Naive thymus-derived CD8-positive, alpha-beta T cell (primary cell): ENCODE results near the gene NOS1AP. TPM values are rescaled to one million over a fixed set of nuclear protein-coding genes. Genes with fewer than 3 reads are reported as not detected.
A peak's percentile ranks its signal among the peaks of the same experiment; 100 is the strongest.

Experiments
- ATAC-seq, 2 donors: fragments of 150-1000 bp; cut with Tn5 transposase in 1 of 2; sonication (Bioruptor Pico), chemical (Tn5 transposase) in 1 of 2; 1 replicate in 1 of 2; 2 replicates in 1 of 2; pipeline ENCODE4 v1.10.0; 2021; ENCODE audit warnings: mild to moderate bottlenecking in 2 of 2, moderate library complexity in 2 of 2
- POLR2A ChIA-PET: fragments of 350-600 bp; sonication (Branson Sonifier 250); formaldehyde crosslinking; loops from one replicate; lab custom pipeline; 2021; ENCODE audit warnings: antibody characterized with exemption; lab: Charles Lee
- DNase-seq, 10 donors: peaks; one replicate each; pipeline versions ENCODE4 v3.0.0 to v3.0.0-alpha.2; 2020 to 2022
- H3K27ac Mint-ChIP-seq, 10 donors: one replicate each; pipeline ENCODE4 v1.8.0; 2020 to 2022; ENCODE audit warnings: mild to moderate bottlenecking in 10 of 10, mixed read lengths in 10 of 10, moderate library complexity in 4 of 10, inconsistent platforms in 1 of 10
- H3K27me3 Mint-ChIP-seq, 5 donors: one replicate each; pipeline ENCODE4 v1.8.0; 2021 to 2022; ENCODE audit warnings: mixed read lengths in 5 of 5
- H3K36me3 Mint-ChIP-seq, 3 donors: one replicate each; pipeline ENCODE4 v1.8.0; 2020 to 2022; ENCODE audit warnings: mixed read lengths in 3 of 3, mild to moderate bottlenecking in 2 of 3, inconsistent platforms in 1 of 3
- H3K4me1 Mint-ChIP-seq, 4 donors: one replicate each; pipeline ENCODE4 v1.8.0; 2021 to 2022; ENCODE audit warnings: mixed read lengths in 4 of 4
- H3K4me3 Mint-ChIP-seq, 10 donors: one replicate each; pipeline ENCODE4 v1.8.0; 2020 to 2022; ENCODE audit warnings: mild to moderate bottlenecking in 10 of 10, mixed read lengths in 10 of 10, moderate library complexity in 6 of 10, inconsistent platforms in 1 of 10
- H3K9me3 Mint-ChIP-seq, 9 donors: one replicate each; pipeline ENCODE4 v1.8.0; 2020 to 2022; ENCODE audit warnings: mixed read lengths in 9 of 9, mild to moderate bottlenecking in 3 of 9, inconsistent platforms in 1 of 9, moderate library complexity in 1 of 9
- polyA plus RNA-seq, 3 donors: library from polyadenylated mRNA; unstranded; fragments of 300-500 nt; fragmentation: Illumina TruSeq; gene quantifications; one replicate each; pipeline ENCODE4 v1.2.3, GENCODE V29; 2021
- total RNA-seq, 8 experiments: library from RNA in 2 of 8; stranded (reverse) in 2 of 8; gene quantifications; one replicate each; pipeline ENCODE4 v1.2.3 and lab custom pipeline; 2021 to 2026

NOS1AP gene
- total and polyA plus RNA-seq, 5 experiments from 2014 or later, result not detected

DNA sequence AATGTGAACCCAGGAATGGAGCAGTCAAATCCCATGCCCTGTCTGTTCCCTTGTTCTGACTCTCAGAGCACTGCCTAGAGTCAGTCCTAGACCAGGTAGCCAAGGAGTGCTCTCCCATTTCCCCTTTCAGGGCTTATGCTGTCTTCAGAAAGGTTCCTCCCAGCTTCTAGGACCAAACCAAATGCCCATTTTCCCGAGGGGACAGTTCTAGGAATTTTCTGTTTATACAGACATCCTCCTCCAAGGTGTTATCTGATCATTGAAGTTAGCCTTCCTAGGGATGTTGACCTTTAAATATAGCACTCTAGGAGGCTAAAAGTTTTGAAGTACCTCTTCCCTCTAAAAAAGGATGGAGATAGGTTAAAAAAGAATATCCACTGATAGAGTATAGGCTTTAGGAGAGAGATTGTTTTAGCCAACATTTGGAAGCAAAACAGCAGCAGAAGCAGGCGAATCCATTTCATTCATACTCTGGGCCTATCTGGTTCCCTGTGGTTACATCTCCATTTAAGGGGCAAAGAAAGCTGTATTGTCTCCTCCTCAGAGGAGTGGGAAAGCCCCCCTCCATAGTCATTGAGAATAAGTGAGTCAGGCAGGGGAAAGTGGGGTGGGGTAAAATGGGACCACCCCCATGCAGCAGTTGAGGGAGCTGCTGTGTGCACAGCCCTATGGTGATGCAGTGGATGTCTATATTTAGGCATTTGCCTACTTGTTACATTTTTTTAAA lies 180.7 kb downstream of the NOS1AP start:
- peaks cover 0 to 2% (median 0%) of the 10 kb centered on the region in 9 donors for H3K9me3 Mint-ChIP-seq
- no peaks in the 10 kb centered on the region for H3K36me3 Mint-ChIP-seq
- H3K27me3 Mint-ChIP-seq, result peaks cover 2 to 31% (median 6%) of the 10 kb centered on the region in 5 donors
- no peak overlapping the region for H3K4me3 Mint-ChIP-seq
- no peaks in the 10 kb centered on the region for H3K4me1 Mint-ChIP-seq
- H3K27ac Mint-ChIP-seq, result no peak overlapping the region
- POLR2A ChIA-PET, result no interaction called here
- DNase-seq, result no peak
- no peak for ATAC-seq

DNA sequence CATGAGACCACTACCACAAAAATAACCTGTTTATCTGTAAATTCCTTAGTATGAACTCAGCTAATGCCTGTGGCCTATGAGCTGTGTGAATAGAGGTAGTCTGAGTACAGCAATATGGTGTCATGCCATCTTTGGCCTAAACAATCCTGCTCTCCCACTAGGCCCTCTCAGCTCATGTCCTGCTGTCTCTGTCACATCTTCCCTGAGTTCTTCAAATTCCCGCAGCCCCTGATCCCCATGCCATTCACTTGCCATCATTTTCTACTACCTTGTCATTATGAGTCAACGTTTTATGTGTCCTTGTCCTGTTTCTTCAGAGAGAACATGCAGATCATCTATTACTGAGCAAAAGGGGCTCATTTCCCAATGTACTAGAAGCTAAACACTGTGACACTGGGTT lies 181.6 kb downstream of the NOS1AP start:
- no peak overlapping the region for H3K4me3 Mint-ChIP-seq
- H3K9me3 Mint-ChIP-seq, result peaks cover 0 to 2% (median 0%) of the 10 kb centered on the region in 9 donors
- POLR2A ChIA-PET, result no interaction called here
- no peaks in the 10 kb centered on the region for H3K4me1 Mint-ChIP-seq
- DNase-seq (no peak), ATAC-seq (no peak)
- H3K36me3 Mint-ChIP-seq, result no peaks in the 10 kb centered on the region
- no peak overlapping the region for H3K27ac Mint-ChIP-seq
- H3K27me3 Mint-ChIP-seq, result peaks cover 2 to 28% (median 5%) of the 10 kb centered on the region in 5 donors

DNA sequence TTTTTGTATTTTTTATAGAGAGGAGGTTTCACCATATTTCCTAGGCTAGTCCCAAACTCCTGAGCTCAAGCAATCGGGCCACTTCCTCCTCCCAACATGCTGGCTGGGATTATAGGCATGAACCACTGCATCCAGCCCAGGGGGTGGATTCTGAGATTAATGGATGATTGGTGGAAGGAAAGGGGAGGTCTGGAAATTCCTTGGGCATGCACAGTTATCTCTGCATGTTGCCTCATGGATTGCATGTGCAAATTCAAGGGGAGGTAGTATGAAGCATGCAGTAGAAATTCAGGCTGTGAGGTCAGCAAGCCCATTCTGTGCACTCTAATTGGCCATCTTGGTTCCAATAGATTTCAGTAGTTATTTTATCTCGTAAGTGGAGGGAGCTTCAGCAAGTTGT lies 182.7 kb downstream of the NOS1AP start:
- Mint-ChIP-seq H3K27ac (no peak overlapping the region), H3K9me3 (peaks cover 0 to 2% (median 0%) of the 10 kb centered on the region in 9 donors), H3K4me1 (no peaks in the 10 kb centered on the region), H3K27me3 (peaks cover 9 to 28% (median 11%) of the 10 kb centered on the region in 5 donors), H3K36me3 (no peaks in the 10 kb centered on the region), H3K4me3 (no peak overlapping the region)
- ATAC-seq (no peak), DNase-seq (no peak)
- POLR2A ChIA-PET, result no interaction called here

- no peak for DNase-seq
These were observed 184.3 kb downstream of the NOS1AP start for GRCh38 chr1:162253790-162254189.

DNA sequence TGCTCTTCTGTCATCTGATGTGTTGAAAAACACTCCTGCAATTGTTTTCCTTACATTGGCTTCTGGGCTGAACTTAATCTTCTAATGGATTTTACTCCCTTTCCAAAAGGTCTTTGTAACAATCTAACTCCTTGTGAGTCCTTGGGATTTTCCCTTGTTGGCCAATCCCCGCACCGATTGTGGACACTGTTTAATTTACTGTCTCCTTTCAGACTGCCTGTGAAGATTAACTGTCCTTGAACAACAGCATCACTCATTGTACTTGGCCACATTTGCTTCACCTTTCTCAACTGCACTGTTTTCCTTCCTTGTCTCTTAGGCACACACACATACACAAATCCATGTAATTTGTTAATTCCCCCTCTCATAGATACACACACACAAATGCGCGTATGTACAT lies 186.8 kb downstream of the NOS1AP start:
- Mint-ChIP-seq H3K4me1 (no peaks in the 10 kb centered on the region), H3K27ac (peak overlapping the region in 1 of 10 donors; percentile 3), H3K4me3 (no peak overlapping the region), H3K9me3 (no peaks in the 10 kb centered on the region), H3K36me3 (no peaks in the 10 kb centered on the region), H3K27me3 (peaks cover 13 to 46% (median 22%) of the 10 kb centered on the region in 5 donors)
- ATAC-seq (no peak), DNase-seq (no peak)
- POLR2A ChIA-PET, result no interaction called here

More at GRCh38 chr1:162253790-162254189, 184.3 kb downstream of the NOS1AP start:
- Mint-ChIP-seq H3K27me3 (peaks cover 13 to 36% (median 20%) of the 10 kb centered on the region in 5 donors), H3K4me1 (no peaks in the 10 kb centered on the region), H3K9me3 (no peaks in the 10 kb centered on the region), H3K4me3 (no peak overlapping the region), H3K36me3 (no peaks in the 10 kb centered on the region), H3K27ac (no peak overlapping the region)
- ATAC-seq, result no peak
- POLR2A ChIA-PET, result no interaction called here

GRCh38 chr1:162258394-162258793 lies 188.9 kb downstream of the NOS1AP start:
- no peaks in the 10 kb centered on the region for H3K36me3 Mint-ChIP-seq
- H3K9me3 Mint-ChIP-seq, result no peaks in the 10 kb centered on the region
- no peak for ATAC-seq
- no peak overlapping the region for H3K27ac Mint-ChIP-seq
- no peaks in the 10 kb centered on the region for H3K4me1 Mint-ChIP-seq
- no peak for DNase-seq
- H3K27me3 Mint-ChIP-seq, result peaks cover 18 to 54% (median 27%) of the 10 kb centered on the region in 5 donors
- POLR2A ChIA-PET, result no interaction called here
- H3K4me3 Mint-ChIP-seq, result no peak overlapping the region

DNA sequence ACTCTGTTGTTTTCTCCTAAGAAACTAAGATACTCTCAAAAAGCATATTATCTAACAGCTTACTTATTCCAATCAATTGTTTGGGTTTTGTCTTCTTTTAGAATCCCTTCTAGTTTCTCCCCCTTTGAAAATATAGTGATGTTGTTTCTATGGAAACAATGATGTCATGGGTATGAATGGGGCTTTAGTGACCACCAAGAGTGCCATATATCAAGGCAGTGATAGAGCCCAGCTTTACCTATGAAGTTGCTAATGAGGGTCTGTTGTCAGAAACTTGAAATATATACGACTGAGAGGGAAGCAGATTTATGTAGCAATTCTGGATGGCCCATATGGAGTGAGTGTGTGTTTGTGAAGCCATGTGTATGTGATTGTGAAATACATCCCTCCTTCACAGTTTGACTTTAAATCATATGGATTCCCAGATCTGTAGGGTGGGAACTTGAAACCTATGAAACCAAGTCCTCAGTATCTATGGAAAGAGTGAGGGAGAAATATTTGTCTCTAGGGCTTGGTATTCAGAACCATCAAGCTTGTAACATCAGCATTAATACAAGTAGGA lies 190.5 kb downstream of the NOS1AP start:
- DNase-seq (no peak), ATAC-seq (no peak)
- no peak overlapping the region for H3K4me3 Mint-ChIP-seq
- POLR2A ChIA-PET, result no interaction called here
- peaks cover 22 to 52% (median 26%) of the 10 kb centered on the region in 5 donors for H3K27me3 Mint-ChIP-seq
- H3K9me3 Mint-ChIP-seq, result no peaks in the 10 kb centered on the region
- no peaks in the 10 kb centered on the region for H3K36me3 Mint-ChIP-seq
- H3K27ac Mint-ChIP-seq, result no peak overlapping the region
- H3K4me1 Mint-ChIP-seq, result no peaks in the 10 kb centered on the region

DNA sequence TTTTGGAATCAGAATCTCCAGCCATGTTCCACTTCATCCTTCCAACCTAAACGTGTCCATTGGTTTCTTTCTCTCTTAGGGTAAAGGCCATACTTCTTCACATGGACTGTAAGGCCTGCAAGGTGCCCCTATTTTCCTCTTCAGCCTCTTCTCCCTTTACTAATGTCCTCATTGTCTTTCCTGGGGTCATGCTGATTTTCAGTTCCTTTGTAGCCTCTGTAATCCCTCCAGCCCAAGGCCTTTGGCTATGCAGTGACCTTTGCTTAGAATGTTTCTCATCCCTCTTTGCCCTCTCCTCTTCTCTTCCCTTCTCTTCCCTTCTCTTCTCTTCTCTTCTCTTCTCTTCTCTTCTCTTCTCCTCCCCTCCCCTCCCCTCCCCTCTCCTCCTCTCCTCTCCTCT lies 194.6 kb downstream of the NOS1AP start:
- ATAC-seq (no peak), DNase-seq (no peak)
- H3K4me1 Mint-ChIP-seq, result no peaks in the 10 kb centered on the region
- H3K27me3 Mint-ChIP-seq, result peaks cover 20 to 28% (median 22%) of the 10 kb centered on the region in 5 donors
- no peaks in the 10 kb centered on the region for H3K36me3 Mint-ChIP-seq
- H3K27ac Mint-ChIP-seq, result no peak overlapping the region
- no peaks in the 10 kb centered on the region for H3K9me3 Mint-ChIP-seq
- no peak overlapping the region for H3K4me3 Mint-ChIP-seq
- POLR2A ChIA-PET, result no interaction called here

GRCh38 chr1:162265983-162266382 lies 196.5 kb downstream of the NOS1AP start:
- H3K27me3 Mint-ChIP-seq, result peaks cover 15 to 26% (median 21%) of the 10 kb centered on the region in 5 donors
- H3K27ac Mint-ChIP-seq, result no peak overlapping the region
- H3K9me3 Mint-ChIP-seq, result no peaks in the 10 kb centered on the region
- H3K4me3 Mint-ChIP-seq, result no peak overlapping the region
- no peaks in the 10 kb centered on the region for H3K36me3 Mint-ChIP-seq
- POLR2A ChIA-PET, result no interaction called here
- H3K4me1 Mint-ChIP-seq, result no peaks in the 10 kb centered on the region
- DNase-seq, result no peak
- ATAC-seq, result no peak

DNA sequence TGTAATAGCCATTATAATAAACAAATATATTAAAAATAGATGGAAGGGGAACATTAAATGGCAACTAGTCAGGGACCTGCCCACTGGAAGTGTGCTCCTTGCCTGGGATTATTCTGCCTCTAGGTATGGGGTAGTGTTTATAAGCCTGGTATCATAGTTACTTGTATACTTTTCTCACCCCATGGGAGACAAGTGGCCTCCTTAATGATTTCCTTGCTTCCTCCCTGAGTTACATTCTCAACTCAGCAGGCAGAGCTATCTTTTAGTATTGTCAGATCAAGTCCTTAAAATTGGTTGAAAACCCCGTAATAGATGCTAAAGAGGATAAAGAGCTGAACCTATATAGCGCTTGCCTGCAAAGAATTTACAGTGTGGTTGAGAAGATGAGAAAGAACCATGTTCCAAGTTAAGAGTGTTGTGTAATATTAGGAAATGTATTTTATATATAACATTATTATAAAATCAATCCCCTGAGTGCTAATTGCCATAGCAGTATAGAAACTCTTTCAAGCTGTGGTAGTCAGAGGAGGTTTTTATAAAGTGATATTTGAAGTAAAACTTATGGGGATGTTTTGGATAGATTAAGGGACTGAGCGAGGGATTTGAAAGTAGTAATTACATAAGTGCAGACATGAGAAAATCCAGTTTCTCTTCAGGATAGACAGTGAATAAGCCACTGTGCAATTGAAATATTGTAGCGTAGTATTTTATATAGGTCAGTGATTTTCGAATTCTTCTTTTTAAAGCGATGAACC lies 200.7 kb downstream of the NOS1AP start:
- H3K36me3 Mint-ChIP-seq, result no peaks in the 10 kb centered on the region
- H3K27ac Mint-ChIP-seq, result no peak overlapping the region
- DNase-seq (no peak), ATAC-seq (no peak)
- no peaks in the 10 kb centered on the region for H3K4me1 Mint-ChIP-seq
- no peak overlapping the region for H3K4me3 Mint-ChIP-seq
- H3K9me3 Mint-ChIP-seq, result no peaks in the 10 kb centered on the region
- POLR2A ChIA-PET, result no interaction called here
- peaks cover 0 to 28% (median 14%) of the 10 kb centered on the region in 5 donors for H3K27me3 Mint-ChIP-seq

DNA sequence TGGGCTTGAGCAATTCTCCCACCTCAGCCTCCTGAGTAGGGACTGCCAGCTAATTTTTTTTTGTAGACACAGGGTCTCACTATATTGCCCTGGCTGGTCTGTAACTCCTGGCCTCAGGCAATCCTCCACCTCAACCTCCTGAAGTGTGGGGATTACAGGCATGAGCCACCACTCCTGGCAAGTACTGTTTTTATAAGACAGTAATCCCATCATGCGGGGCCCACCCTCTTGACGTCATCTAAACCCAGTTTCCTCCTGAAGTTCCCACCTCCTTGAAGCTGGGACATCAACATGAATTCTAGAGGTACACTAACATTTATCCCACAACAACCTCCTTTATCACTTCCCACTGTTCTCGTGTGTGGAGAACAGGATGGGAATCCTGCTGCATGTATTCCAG lies 202.5 kb downstream of the NOS1AP start:
- H3K9me3 Mint-ChIP-seq, result no peaks in the 10 kb centered on the region
- H3K4me3 Mint-ChIP-seq, result no peak overlapping the region
- POLR2A ChIA-PET, result no interaction called here
- ATAC-seq, result no peak
- no peak for DNase-seq
- no peak overlapping the region for H3K27ac Mint-ChIP-seq
- no peaks in the 10 kb centered on the region for H3K36me3 Mint-ChIP-seq
- H3K27me3 Mint-ChIP-seq, result peaks cover 0 to 18% (median 5%) of the 10 kb centered on the region in 5 donors
- no peaks in the 10 kb centered on the region for H3K4me1 Mint-ChIP-seq

DNA sequence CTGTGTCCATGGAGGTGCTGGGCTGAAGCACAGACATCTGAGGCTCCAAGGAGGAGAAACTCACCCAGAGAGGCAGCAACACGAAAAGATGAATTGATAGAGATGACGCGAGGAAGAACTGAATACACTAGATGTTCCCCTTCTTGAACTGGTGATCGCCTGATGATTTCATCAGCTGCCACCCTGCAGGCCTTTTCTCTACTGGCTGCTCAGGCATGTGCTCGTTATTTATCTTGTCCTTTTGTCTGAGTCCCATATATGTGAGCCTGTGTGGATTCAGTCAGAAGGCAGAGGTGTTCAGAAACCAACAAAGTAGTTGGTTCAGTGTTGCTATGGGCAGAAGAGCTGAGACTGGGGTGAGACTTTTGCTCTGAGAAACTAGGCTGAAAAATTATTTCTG lies 202.9 kb downstream of the NOS1AP start:
- Mint-ChIP-seq H3K27ac (no peak overlapping the region), H3K4me3 (no peak overlapping the region), H3K36me3 (no peaks in the 10 kb centered on the region), H3K27me3 (peaks cover 0 to 18% (median 6%) of the 10 kb centered on the region in 5 donors), H3K9me3 (no peaks in the 10 kb centered on the region), H3K4me1 (no peaks in the 10 kb centered on the region)
- DNase-seq (no peak), ATAC-seq (no peak)
- POLR2A ChIA-PET, result no interaction called here

- ATAC-seq (no peak), DNase-seq (no peak)
- Mint-ChIP-seq H3K27ac (no peak overlapping the region), H3K4me1 (no peaks in the 10 kb centered on the region), H3K36me3 (no peaks in the 10 kb centered on the region), H3K27me3 (peaks cover 6 to 24% (median 11%) of the 10 kb centered on the region in 5 donors), H3K9me3 (no peaks in the 10 kb centered on the region), H3K4me3 (no peak overlapping the region)
- POLR2A ChIA-PET, result no interaction called here
These were observed 206.2 kb downstream of the NOS1AP start for GRCh38 chr1:162275622-162276175.
